HG03565 (cell line): Measurements from ENCODE around the gene NDST3.
A peak's percentile ranks its signal among the peaks of the same experiment; 100 is the strongest.

Source experiments
- ATAC-seq: cut with Tn5 transposase; IDR thresholded peaks from one replicate; pipeline ENCODE4 v1.9.1; 2021; ENCODE audit warnings: mild to moderate bottlenecking, moderate library complexity; ENCODE audit not compliant: unreplicated experiment

Gene NDST3

GRCh38 chr4:118173956-118174725 is 139.9 kb downstream of the NDST3 start:
- no peak for ATAC-seq

GRCh38 chr4:118175506-118175905 is 141.2 kb downstream of the NDST3 start:
- no peak for ATAC-seq

- no peak for ATAC-seq
Measured at GRCh38 chr4:118177126-118177525, 142.8 kb downstream of the NDST3 start.

- ATAC-seq: no peak
Measured at GRCh38 chr4:118180776-118181175, 146.5 kb downstream of the NDST3 start.

DNA sequence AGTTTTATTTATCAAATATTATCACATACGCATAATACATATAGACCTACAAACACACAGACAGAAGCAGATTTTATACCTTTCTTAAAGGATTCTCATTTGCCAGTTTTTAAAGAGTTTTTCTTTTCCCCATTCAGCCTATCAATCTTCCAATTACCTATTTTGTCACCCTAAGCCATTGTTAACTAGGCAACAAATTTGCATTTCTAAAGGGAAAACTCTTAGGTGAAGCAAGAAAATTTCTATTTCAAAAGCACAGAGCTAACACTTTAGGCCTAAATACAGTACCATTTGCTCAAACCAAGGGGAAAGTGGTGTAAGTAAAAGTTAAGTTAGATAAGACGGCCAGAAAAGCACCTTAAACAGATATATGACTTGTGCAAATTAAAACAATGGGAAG is 156.6 kb downstream of the NDST3 start:
- ATAC-seq: no peak

GRCh38 chr4:118193421-118193820 is 159.1 kb downstream of the NDST3 start:
- no peak for ATAC-seq

GRCh38 chr4:118206627-118207026 is 172.3 kb downstream of the NDST3 start:
- ATAC-seq: no peak

DNA sequence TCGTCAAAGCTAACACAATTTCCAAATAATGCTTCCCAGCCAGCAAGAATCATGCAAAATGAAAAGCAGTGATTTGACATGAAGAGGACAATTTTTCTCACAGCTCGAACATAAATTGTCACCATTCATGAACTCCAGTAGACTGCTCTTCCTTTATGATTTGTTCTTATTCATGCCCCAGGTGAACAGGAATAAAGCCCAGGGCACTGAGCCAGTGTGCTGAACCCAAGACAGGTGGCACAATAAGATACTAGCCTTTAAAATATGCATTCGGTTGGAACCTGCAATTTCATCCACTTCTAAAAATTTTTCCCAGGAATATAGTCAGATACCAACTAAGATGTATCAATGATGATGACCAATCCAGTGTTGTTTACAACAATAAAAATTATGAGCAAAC is 178.8 kb downstream of the NDST3 start:
- no peak for ATAC-seq

- no peak for ATAC-seq
Measured at GRCh38 chr4:118215826-118216225, 181.5 kb downstream of the NDST3 start.

DNA sequence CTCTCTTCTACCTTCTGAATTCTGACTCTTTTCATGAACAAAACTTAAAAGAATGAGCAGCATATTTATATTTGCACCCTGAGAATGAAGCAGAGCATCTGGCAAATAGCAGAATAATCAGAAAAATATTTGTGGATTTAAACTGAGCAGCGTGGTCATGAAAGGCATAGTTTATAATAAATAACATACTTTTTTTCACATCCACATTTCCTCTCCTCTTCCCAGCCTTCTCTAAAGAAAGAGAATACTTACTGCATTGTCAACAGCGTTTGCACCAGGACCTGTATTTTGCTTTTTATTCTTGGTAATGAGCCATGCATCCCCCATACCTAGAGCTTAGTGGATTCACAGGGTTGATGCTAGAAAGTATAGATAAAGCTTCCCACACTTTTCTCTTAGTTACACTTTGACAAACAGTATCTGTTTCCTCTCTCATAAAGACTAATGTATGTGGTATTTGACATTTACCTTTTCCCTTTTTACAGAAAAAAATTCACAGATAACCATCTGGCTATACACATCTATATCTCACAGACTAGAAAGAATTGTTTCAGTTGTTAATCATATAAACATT is 187.0 kb downstream of the NDST3 start:
- no peak for ATAC-seq

DNA sequence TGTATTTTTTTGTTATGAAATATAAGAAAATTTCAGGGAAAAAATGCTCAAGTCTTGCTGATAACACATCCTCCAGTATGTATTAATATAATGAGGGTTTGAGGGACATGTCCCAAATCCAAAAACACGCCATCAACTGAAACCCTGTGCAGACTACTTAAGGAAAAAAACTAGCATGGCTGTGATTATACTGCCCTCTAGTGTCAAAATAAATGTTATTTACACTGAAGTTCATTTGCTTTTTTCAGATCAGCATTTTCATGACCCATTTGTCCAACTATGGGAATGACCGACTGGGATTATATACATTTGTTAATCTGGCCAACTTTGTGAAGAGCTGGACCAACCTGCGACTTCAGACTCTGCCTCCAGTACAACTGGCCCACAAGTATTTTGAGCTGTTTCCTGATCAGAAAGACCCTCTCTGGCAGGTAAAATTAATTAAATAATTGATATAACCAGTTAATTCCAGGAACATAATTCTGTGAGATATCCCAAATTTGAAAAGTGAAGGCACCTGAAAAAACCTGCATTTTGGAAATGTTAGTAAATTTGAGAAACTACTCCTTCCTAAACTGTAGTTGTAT is 190.1 kb downstream of the NDST3 start:
- peak; percentile 60 for ATAC-seq

DNA sequence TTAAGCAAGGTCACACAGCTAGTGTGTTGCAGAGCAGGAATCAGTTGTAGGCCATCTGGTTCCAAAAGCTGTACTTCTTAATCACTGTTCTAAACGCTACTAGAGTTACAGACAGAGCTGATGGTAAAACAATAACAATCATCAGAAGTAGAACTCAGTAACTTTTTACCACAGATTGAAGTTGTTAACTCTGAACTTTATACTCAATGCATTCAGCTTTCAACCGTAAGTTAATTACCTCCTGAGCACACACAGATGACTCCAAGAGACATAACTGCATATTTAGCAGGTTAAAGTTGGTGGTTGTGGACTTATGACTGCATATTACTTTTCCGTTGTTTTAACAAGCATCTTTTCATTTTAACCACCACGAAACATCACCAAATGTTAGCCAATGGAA is 191.2 kb downstream of the NDST3 start:
- ATAC-seq: no peak

DNA sequence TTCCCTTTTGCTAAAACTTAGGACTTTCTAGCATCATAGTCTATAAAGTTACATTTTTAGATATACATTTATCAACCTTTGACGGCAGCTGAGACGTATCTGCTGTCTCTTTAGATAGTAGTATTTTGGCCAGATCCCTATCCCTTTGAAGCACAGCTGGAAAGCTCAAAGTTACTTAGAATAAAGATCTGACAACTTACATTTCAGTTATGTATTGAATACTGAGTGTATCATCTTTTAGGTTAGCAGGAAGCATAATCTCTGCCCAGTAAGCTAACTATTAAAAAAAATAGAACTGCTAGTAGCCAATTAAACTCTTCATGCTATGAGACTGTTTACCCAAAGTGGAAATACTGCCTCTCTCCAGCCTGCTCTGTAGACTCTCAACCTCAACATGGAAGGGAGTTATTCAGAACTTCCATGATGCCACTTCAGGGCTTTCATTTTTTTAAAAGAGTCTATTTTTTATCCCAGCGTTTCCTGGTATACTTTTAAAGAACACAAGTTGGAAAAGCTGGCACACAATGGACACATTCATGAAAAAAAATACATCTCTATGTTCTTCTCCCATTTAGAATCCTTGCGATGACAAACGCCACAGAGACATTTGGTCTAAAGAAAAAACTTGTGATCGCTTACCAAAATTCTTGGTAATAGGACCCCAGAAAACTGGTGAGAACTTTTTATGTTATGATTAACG is 192.2 kb downstream of the NDST3 start:
- ATAC-seq: no peak

DNA sequence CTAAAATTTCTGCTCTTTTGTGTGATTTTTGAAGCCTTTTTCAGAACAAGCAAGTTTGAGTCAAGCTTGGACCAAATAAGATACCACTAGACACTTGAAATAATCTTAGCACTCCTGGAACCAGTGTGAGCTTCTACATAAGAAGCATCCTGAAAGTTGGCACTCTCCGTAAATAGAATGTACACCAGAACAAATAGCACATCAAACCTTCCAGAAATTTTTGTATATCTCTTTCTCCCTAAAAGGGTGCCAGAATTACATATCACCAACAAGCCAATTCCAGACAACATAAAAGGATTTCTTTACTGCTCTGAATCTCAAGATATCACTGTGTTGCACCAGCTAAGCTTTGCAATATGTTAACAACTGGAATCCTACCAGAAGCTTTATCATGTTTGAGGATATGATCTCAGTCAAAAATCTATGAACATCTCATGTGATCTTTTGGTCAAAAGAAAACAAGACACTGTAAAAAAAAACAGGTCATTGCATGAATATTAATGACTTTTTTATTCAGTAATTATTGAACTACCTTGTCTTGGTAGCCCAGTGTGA is 201.4 kb downstream of the NDST3 start:
- ATAC-seq: no peak

DNA sequence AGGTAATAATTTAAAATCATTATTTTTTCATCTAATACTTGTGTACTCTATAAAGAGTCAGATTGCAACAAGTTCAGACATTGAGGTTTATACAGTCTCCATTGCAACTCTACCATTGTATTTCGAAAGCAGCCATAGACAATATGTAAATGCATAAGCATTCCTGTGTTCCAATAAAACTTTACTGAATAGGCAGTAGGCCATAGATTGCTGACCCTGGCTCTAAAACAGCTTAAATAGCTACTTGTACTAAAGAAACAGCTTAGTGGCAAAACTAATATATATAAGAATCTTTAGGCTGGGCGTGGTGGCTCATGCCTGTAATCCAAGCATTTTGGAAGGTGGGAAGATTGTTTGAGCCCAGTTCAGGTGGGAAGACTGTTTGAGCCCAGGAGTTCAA is 203.2 kb downstream of the NDST3 start:
- ATAC-seq: no peak

- ATAC-seq: no peak
Measured at GRCh38 chr4:118249890-118250289, 215.6 kb downstream of the NDST3 start.

DNA sequence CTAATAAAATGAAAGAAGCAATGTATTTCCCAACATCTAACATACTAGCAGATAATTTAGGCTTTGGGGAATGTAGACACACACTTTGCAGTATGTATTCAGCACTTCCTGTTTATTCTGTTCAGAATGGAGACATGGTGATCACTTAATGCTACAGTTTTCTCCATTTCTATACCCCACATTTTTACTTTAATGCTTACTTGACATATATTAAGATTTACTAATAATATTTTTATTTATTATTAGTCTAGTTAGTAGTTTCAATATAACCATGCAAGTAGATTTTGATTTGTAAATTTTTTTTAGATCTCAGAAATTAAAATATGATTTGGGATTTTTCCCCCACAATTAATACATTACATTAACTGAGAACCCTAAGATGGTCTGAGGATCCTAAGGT is 220.1 kb downstream of the NDST3 start:
- ATAC-seq: no peak

DNA sequence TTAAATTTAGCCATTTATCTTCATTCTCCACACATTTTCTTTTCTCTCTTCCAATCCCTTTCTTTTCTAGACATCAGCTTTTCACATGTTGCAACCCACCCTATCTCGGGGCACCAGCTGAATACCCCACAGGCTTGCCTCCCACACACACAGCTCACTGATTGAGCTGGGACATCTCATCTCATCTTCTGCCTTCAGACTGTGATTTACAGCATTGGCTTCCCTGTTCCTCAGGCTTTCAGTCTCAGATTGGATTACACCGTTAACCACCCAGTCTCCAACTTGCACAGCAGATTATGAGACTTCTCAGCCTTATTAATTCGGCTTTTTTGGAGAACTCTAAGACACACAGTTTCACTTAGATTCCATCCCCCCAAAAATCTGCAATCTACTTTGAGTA is 224.8 kb downstream of the NDST3 start:
- ATAC-seq: no peak

DNA sequence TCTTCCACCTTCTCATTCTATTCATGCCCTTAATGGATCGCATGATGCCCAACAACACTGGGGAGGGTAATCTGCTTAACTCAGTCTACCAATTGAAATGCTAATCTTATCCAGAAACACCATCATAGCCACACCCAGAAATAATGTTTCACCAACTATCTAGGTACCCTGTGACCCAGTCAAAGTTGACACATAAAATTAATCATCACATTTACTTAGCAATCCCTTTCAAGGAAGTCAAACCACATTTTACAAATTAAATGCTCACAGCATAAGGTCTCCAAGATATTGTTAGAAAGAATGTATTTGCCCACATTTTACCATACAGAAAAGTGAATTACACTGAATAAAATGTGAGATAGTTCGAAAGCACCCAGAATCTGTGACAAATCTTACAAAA is 226.0 kb downstream of the NDST3 start:
- ATAC-seq: no peak

DNA sequence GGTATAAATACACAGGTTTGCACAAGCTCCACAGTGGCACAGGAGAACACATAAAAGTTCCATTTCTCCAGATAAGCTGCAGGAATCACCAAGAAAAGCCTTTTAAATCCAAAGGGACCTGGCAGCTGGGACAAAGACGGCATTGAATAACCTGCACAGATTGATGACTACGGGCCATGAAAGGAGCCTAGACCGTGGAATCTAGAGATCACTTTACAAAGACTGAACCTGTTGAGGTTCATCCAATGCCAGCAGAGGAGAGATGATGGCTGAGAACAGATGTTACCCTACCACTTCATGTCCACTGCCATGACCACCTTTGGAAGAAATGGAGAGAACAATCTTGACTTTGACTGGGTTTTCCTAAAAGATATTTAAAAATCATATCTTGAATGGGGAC is 229.8 kb downstream of the NDST3 start:
- ATAC-seq: no peak

DNA sequence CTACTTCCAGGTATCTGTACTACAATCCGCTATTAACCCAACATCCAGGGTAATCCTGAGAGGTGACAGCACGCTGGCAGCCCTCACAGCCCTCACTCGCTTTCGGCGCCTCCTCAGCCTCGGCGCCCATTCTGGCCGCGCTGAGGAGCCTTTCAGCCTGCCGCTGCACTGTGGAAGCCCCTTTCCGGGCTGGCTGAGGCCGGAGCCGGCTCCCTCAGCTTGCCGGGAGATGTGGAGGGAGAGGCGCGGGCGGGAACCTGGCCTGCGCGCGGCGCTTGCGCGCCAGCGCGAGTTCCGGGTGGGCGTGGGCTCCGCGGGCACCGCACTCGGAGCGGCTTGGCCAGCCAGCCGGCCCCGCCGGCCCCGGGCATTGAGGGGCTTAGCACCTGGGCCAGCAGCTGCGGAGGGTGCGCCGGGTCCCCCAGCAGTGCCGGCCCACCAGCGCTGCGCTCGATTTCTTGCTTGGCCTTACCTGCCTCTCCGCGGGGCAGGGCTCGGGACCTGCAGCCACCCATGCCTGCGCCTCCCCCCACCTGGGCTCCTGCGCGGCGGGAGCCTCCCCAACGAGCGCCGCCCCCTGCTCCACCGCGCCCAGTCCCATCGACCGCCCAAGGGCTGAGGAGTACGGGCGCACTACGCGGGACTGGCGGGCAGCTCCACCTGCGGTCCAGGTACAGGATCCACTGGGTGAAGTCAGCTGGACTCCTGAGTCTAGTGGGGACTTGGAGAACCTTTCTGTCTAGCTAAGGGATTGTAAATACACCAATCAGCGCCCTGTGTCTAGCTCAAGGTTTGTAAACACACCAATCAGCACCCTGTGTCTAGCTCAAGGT is 231.2 kb downstream of the NDST3 start:
- ATAC-seq: no peak
